Measurements from ENCODE around the gene PPM1L. TPM values are rescaled to one million over a fixed set of nuclear protein-coding genes. Genes with fewer than 3 reads are reported as not detected.

The PPM1L gene
- total RNA-seq, 1 donor from 2014 or later: 30.1 TPM

DNA sequence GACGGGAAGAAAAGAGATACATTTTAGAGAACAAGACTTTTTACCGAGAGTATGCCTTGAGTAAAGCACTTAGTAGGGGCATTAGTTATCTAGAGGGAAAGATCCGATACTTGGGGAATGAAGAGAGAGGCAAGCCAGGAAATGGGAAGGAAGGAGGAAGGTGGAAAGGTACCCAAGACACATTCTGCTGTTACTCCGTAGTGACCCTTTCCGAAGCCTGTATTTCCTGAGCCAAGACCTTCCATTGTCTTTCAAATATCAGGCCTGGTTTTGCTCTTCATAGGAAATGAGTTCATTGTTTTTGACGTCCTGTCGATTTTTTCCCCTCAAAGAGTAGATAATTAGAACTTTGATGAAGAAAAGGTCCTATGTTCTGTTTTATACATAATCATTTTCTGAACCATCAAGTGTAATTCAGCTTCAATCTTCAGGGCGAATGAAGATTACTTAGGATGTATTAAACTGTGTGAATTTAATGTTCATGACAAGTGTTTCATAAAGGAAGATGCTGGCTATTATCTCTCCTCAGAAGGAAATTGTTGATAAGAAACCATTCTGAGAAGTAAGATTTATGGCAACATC lies 95.7 kb downstream of the PPM1L start:
- Mint-ChIP-seq H3K4me1 (ENCODE audit: low read depth) (no peaks in the 10 kb centered on the region), H3K27me3 (no peaks in the 10 kb centered on the region), H3K27ac (no peak overlapping the region), H3K36me3 (ENCODE audit: insufficient read depth) (no peaks in the 10 kb centered on the region), H3K9me3 (ENCODE audit: low read depth) (peaks cover 4% of the 10 kb centered on the region), H3K4me3 (ENCODE audit: low read depth) (no peak overlapping the region)
- no peak for DNase-seq (ENCODE audit: low spot score, unreplicated experiment)
- TF ChIP-seq, protein P1, sequence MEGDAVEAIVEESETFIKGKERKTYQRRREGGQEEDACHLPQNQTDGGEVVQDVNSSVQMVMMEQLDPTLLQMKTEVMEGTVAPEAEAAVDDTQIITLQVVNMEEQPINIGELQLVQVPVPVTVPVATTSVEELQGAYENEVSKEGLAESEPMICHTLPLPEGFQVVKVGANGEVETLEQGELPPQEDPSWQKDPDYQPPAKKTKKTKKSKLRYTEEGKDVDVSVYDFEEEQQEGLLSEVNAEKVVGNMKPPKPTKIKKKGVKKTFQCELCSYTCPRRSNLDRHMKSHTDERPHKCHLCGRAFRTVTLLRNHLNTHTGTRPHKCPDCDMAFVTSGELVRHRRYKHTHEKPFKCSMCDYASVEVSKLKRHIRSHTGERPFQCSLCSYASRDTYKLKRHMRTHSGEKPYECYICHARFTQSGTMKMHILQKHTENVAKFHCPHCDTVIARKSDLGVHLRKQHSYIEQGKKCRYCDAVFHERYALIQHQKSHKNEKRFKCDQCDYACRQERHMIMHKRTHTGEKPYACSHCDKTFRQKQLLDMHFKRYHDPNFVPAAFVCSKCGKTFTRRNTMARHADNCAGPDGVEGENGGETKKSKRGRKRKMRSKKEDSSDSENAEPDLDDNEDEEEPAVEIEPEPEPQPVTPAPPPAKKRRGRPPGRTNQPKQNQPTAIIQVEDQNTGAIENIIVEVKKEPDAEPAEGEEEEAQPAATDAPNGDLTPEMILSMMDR (IDR thresholded peaks at IDR 0.05; ENCODE audit: unreplicated experiment): no peak

DNA sequence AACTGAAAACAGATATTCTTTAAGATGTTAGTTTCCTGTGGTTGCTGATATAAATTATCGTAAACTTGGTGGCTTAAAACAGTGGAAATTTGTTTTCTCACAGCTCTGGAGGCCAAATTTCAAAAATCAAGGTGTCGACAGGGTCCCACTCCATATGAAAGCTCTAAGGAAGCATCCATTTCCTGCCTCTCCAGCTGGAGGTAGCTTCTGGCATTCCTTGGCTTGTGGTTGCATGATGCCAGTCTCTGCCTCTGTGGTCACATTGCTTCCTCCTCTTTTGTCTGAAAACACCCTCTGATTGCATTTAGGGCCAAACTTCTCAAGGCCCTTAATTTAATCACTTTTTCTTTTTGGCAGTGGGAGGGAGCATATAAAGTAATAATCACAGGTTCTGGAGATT lies 96.8 kb downstream of the PPM1L start:
- Mint-ChIP-seq H3K4me1 (ENCODE audit: low read depth) (no peaks in the 10 kb centered on the region), H3K27me3 (no peaks in the 10 kb centered on the region), H3K9me3 (ENCODE audit: low read depth) (peaks cover 4% of the 10 kb centered on the region), H3K4me3 (ENCODE audit: low read depth) (no peak overlapping the region), H3K27ac (no peak overlapping the region), H3K36me3 (ENCODE audit: insufficient read depth) (no peaks in the 10 kb centered on the region)
- DNase-seq (ENCODE audit: low spot score, unreplicated experiment): no peak
- TF ChIP-seq, protein P1 (IDR thresholded peaks at IDR 0.05; ENCODE audit: unreplicated experiment): no peak

GRCh38 chr3:160856450-160856849 lies 100.4 kb downstream of the PPM1L start:
- TF ChIP-seq, protein P1 (IDR thresholded peaks at IDR 0.05; ENCODE audit: unreplicated experiment): no peak
- Mint-ChIP-seq H3K4me1 (ENCODE audit: low read depth) (no peaks in the 10 kb centered on the region), H3K9me3 (ENCODE audit: low read depth) (peaks cover 4% of the 10 kb centered on the region), H3K27ac (no peak overlapping the region), H3K27me3 (no peaks in the 10 kb centered on the region), H3K36me3 (ENCODE audit: insufficient read depth) (no peaks in the 10 kb centered on the region), H3K4me3 (ENCODE audit: low read depth) (no peak overlapping the region)
- DNase-seq (ENCODE audit: low spot score, unreplicated experiment): no peak

DNA sequence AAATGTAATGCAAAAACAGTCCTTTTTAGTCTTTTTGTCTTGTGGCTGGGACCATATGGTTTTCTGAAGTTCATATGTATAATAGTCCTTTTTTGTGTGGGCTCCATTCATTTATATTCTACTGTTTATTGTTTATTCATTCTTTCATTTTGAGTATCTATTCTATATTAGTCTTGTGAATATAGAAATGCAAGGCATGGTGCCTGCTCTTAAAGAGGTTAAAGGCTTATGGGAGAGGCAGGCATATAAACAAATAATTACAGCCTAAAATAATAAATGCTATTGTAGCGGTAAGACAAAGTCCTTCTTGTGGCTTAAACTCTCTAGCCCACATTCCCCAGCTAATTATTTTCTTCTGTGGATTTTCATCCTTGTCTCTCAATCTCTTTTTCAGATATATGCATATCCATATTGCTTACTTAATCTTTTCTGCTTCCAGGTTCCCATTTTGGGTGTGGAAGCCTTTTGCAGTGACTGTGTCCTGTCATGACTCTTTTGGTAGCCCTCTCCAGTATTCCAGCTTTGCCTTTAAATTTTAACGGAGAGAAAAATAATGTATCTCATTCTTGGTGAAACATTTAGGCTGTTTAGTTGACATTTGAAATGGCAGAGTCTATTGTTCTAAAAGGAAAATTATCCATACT lies 101.6 kb downstream of the PPM1L start:
- no peaks in the 10 kb centered on the region for H3K27me3 Mint-ChIP-seq
- TF ChIP-seq, protein P1 (IDR thresholded peaks at IDR 0.05; ENCODE audit: unreplicated experiment): no peak
- H3K4me1 Mint-ChIP-seq (ENCODE audit: low read depth): no peaks in the 10 kb centered on the region
- no peak for DNase-seq (ENCODE audit: low spot score, unreplicated experiment)
- peaks cover 4% of the 10 kb centered on the region for H3K9me3 Mint-ChIP-seq (ENCODE audit: low read depth)
- H3K36me3 Mint-ChIP-seq (ENCODE audit: insufficient read depth): no peaks in the 10 kb centered on the region
- H3K4me3 Mint-ChIP-seq (ENCODE audit: low read depth): no peak overlapping the region
- H3K27ac Mint-ChIP-seq: no peak overlapping the region

- no peaks in the 10 kb centered on the region for H3K9me3 Mint-ChIP-seq (ENCODE audit: low read depth)
- H3K4me1 Mint-ChIP-seq (ENCODE audit: low read depth): no peaks in the 10 kb centered on the region
- DNase-seq (ENCODE audit: low spot score, unreplicated experiment): no peak
- no peak overlapping the region for H3K4me3 Mint-ChIP-seq (ENCODE audit: low read depth)
- no peaks in the 10 kb centered on the region for H3K27me3 Mint-ChIP-seq
- no peaks in the 10 kb centered on the region for H3K36me3 Mint-ChIP-seq (ENCODE audit: insufficient read depth)
- TF ChIP-seq, protein P1 (IDR thresholded peaks at IDR 0.05; ENCODE audit: unreplicated experiment): no peak
- H3K27ac Mint-ChIP-seq: no peak overlapping the region
Measured at GRCh38 chr3:160860346-160860745, 104.3 kb downstream of the PPM1L start.
